ENCODE measurements around the gene CEP131.

Gene CEP131

DNA sequence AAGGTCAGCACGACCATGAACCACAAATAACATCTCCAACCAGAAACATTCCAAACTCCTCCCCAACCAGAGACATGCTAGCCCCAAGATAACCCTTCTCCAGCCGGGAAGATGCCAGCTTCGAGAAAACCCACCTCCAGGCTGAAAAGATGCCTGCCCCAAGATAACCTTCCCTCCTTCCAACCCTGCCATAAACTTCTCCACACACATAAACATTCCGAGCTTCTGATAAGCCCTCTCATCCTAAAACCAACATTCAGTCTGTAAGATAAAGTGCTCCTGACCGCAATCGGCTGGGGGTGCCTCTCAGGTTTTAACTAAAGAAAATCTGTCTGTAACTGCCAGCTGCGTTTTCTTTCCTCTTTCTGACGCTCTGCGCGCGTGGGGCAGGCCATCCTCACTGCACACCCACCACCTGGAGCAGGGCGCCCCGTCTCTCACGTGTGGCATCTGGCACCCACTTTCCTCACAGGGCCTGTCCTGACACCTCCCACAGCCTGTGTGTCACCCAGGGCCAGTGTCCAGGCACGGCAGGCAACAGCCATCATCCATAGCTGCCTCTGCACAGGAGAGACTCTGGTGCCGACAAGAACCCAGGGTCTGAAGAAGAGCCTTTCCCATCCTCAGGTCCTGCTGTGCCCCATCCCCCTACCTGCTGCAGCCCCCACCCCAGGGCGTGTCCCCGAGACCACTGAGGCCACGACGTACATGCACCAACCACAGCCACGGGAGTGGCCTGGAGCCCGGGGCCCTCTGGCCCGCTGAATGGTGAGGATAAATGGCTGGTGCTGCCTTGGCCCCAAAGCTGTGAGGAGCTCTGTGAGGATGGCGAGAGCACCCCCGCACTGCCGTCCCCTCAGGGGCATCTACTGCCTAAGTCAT lies 12.4 kb upstream of the CEP131 start:
- POLR2A ChIA-PET: interaction anchor here (1.0 to 3.4 kb wide), 2 partner anchors 12 kb away, joined by 3 to 13 read pairs; partner anchors contain the start of gene CEP131
- DNase-seq (ENCODE audit: extremely low spot score): no peak
- CTCF ChIA-PET: no interaction called here
- no peak for TF ChIP-seq NFRKB (IDR thresholded peaks at IDR 0.05)
- TF ChIP-seq ELF4 (IDR thresholded peaks at IDR 0.05): no peak
- no peak for TF ChIP-seq HDGF (IDR thresholded peaks at IDR 0.05; ENCODE audit: borderline replicate concordance)
- TF ChIP-seq FOXM1 (IDR thresholded peaks at IDR 0.05; ENCODE audit: borderline replicate concordance): no peak
- TF ChIP-seq BHLHE40 (IDR thresholded peaks at IDR 0.05; ENCODE audit: borderline replicate concordance): no peak
- TF ChIP-seq ZNF384 (IDR thresholded peaks at IDR 0.05): no peak
- no peak for TF ChIP-seq SUZ12 (IDR thresholded peaks at IDR 0.05)

DNA sequence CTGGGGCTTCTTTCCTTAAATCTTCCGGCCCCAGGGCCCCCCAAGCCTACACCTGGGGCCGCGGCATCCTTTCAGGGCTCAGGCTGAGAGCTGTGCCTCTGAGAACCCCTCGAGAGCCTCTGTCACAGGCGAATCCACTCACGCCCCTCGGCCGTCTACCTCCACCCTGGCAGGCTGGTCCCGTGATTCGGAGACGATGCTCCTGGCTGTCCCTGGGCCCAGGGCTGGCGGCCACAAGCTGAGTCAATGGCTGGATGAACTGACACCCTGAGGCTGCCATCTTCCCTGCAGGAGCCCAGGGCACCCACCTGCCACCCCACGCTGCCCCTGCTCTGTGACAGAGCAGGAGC lies 11.7 kb upstream of the CEP131 start:
- no peak for DNase-seq (ENCODE audit: extremely low spot score)
- no peak for TF ChIP-seq FOXK2 (IDR thresholded peaks at IDR 0.05)
- no peak for TF ChIP-seq CTBP1 (IDR thresholded peaks at IDR 0.05; ENCODE audit: borderline replicate concordance)
- no peak for TF ChIP-seq FOXM1 (IDR thresholded peaks at IDR 0.05; ENCODE audit: borderline replicate concordance)
- no peak for TF ChIP-seq ARNT (IDR thresholded peaks at IDR 0.05)
- TF ChIP-seq BHLHE40 (IDR thresholded peaks at IDR 0.05; ENCODE audit: borderline replicate concordance): no peak
- no peak for TF ChIP-seq SP1 (IDR thresholded peaks at IDR 0.05)
- ChIA-PET CTCF (no interaction called here), POLR2A (interaction anchor here (3.4 kb wide), 1 partner anchor 12 kb away, joined by 13 read pairs; the partner anchor contains the start of gene CEP131)

DNA sequence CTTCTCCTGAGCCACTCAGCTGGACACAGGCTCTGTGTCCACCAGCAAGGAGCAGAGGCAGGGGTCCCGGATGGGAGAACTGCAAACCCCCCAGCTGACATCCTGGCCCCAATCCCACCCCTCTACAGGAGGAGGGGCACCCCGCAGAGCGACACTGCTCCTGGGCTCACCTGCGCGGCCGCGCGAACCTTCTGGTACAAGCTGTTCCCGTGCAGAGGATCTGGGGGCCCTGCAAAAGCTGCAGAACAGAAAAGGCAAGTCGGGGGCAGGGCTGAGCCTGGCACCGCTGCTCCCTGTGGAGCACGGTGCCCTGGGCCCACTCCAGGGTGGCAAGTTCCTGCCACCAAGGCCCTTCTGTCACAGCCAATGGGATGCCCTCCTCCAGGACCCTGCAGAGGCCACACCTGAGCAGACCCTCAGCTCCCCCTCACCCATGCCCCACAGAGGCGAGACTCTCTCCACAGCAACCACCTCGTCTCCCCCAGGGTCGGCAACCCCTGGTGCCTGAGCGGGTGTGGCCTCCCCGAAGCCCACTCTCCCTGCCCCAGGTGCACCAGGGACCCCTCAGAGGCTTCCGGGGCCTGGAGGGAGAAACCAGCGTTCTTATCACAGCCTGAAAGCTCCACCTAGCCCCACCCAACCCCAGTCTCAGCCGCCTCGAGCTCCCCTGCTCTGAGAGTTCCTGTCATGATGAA lies 11.2 kb upstream of the CEP131 start:
- TF ChIP-seq HDGF (IDR thresholded peaks at IDR 0.05; ENCODE audit: borderline replicate concordance) (no peak), TARDBP (IDR thresholded peaks at IDR 0.05) (no peak), L3MBTL2 (conservative IDR thresholded peaks at IDR 0.05) (no peak)
- CTCF ChIA-PET: no interaction called here
- no peak for DNase-seq (ENCODE audit: extremely low spot score)
- POLR2A ChIA-PET: interaction anchor here (3.4 kb wide), 1 partner anchor 11 kb away, joined by 13 read pairs; the partner anchor contains the start of gene CEP131

DNA sequence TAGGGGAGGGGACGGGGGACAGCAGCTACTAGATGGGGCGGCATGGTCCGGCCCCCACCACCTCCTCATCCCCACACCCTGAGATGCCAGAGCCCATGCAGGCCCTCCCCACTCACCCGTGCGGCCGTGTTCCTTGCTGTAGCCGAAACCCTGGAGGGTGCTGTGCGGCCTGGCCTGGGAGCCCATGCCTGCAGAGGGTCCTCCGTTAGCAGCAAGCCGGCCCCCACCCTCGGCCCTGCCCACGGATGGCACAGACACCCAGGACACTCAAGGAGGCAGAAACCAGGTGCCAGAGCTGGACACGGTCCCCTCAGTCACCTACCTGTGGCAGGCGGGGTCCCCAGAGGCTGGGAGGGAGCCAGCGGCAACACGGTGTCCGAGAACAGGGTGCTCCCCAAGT lies 10.6 kb upstream of the CEP131 start:
- DNase-seq (ENCODE audit: extremely low spot score): no peak
- POLR2A ChIA-PET: interaction anchor here (3.4 kb wide), 1 partner anchor 10 kb away, joined by 13 read pairs; the partner anchor contains the start of gene CEP131
- CTCF ChIA-PET: no interaction called here
- no peak for TF ChIP-seq HDGF (IDR thresholded peaks at IDR 0.05; ENCODE audit: borderline replicate concordance)
- no peak for TF ChIP-seq SP1 (IDR thresholded peaks at IDR 0.05)
- no peak for TF ChIP-seq FOXM1 (IDR thresholded peaks at IDR 0.05; ENCODE audit: borderline replicate concordance)
- no peak for TF ChIP-seq FOXA1 (IDR thresholded peaks at IDR 0.05)
- no peak for TF ChIP-seq ARNT (IDR thresholded peaks at IDR 0.05)
- no peak for TF ChIP-seq NFRKB (IDR thresholded peaks at IDR 0.05)
- TF ChIP-seq L3MBTL2 (conservative IDR thresholded peaks at IDR 0.05): no peak
- no peak for TF ChIP-seq BHLHE40 (IDR thresholded peaks at IDR 0.05; ENCODE audit: borderline replicate concordance)
- no peak for TF ChIP-seq ELF4 (IDR thresholded peaks at IDR 0.05)
- TF ChIP-seq SUZ12 (IDR thresholded peaks at IDR 0.05): no peak
- TF ChIP-seq CTBP1 (IDR thresholded peaks at IDR 0.05; ENCODE audit: borderline replicate concordance): no peak
- no peak for TF ChIP-seq LEF1 (IDR thresholded peaks at IDR 0.05; ENCODE audit: borderline replicate concordance)
- TF ChIP-seq FOXK2 (IDR thresholded peaks at IDR 0.05): no peak
- TF ChIP-seq TARDBP (IDR thresholded peaks at IDR 0.05): no peak
- TF ChIP-seq, protein P1, sequence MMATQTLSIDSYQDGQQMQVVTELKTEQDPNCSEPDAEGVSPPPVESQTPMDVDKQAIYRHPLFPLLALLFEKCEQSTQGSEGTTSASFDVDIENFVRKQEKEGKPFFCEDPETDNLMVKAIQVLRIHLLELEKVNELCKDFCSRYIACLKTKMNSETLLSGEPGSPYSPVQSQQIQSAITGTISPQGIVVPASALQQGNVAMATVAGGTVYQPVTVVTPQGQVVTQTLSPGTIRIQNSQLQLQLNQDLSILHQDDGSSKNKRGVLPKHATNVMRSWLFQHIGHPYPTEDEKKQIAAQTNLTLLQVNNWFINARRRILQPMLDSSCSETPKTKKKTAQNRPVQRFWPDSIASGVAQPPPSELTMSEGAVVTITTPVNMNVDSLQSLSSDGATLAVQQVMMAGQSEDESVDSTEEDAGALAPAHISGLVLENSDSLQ (IDR thresholded peaks at IDR 0.05): no peak

DNA sequence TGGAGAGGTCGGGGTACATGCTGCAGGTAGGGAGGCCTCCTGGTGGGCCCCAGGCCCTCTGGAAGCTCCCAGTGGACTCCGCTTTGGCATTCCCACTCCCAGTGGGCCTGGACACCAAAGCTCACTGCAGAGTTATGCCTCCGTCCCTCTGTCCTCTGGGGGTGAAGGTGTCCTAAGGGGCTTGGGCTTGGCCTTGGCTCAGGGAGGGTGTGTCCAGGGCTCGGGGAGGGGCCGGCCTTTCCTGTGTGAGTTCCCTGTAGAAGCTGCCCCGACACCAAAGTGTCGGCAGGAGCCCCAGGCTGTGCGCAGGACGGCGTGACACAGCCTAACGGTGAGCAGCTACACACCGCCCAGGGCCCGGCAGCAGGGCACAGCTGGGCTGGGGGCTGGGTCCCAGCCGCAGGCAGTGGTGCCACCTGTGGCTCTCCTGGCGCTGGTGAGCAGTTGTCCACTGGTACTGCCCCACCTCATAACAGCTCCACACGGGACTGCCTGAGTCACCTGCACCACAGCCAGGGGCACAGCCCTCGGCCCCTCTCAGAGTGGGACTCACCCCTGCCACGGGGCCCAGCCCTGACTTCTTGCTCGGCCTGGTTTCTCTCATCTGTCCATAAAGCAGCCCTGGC lies 10.0 kb upstream of the CEP131 start:
- ChIA-PET CTCF (interaction anchor here (1.6 kb wide), 1 partner anchor 90 kb away, joined by 5 read pairs; no protein-coding TSS in a partner anchor), POLR2A (interaction anchor here (3.4 kb wide), 1 partner anchor 10 kb away, joined by 13 read pairs; the partner anchor contains the start of gene CEP131)
- TF ChIP-seq SUZ12 (IDR thresholded peaks at IDR 0.05) (no peak), ZNF384 (IDR thresholded peaks at IDR 0.05) (no peak), ARNT (IDR thresholded peaks at IDR 0.05) (no peak), L3MBTL2 (conservative IDR thresholded peaks at IDR 0.05) (no peak), HDGF (IDR thresholded peaks at IDR 0.05; ENCODE audit: borderline replicate concordance) (no peak), FOXA1 (IDR thresholded peaks at IDR 0.05) (no peak), CTBP1 (IDR thresholded peaks at IDR 0.05; ENCODE audit: borderline replicate concordance) (no peak), SP1 (IDR thresholded peaks at IDR 0.05) (no peak), NFRKB (IDR thresholded peaks at IDR 0.05) (no peak), TARDBP (IDR thresholded peaks at IDR 0.05) (no peak), FOXK2 (IDR thresholded peaks at IDR 0.05) (no peak), BHLHE40 (IDR thresholded peaks at IDR 0.05; ENCODE audit: borderline replicate concordance) (no peak), LEF1 (IDR thresholded peaks at IDR 0.05; ENCODE audit: borderline replicate concordance) (no peak), ELF4 (IDR thresholded peaks at IDR 0.05) (no peak)
- TF ChIP-seq, protein P1 (IDR thresholded peaks at IDR 0.05): no peak
- DNase-seq (ENCODE audit: extremely low spot score): no peak
